Left cardiac atrium (tissue), 4 donors: Measurements from ENCODE around the gene PACS1. TPM values are rescaled to one million over a fixed set of nuclear protein-coding genes. Genes with fewer than 3 reads are reported as not detected.

ENCODE experiments used
- ATAC-seq, 2 donors: fragments of 200-7000 bp; cut with Tn5 transposase; one replicate each; pipeline ENCODE4 v1.9.1; 2020; ENCODE audit warnings: mild to moderate bottlenecking in 2 of 2, moderate library complexity in 2 of 2
- DNase-seq: peaks from one replicate; pipeline ENCODE4 v3.0.0-alpha.2; 2020
- intact Hi-C, 2 donors: fragments of 100-400 bp; cut with DNase I; formaldehyde crosslinking; loops; one replicate each; pipeline versions ENCODE4 v1.14.1 to v1.15.1; 2022 to 2023
- total RNA-seq, 2 donors: library from RNA; stranded (reverse); fragmentation: NEBNext Ultra II Directional; extraction: Animal tissue kit (Norgen Biotek cat#: 25700); gene quantifications; one replicate each; pipeline ENCODE4 v1.2.1, GENCODE V29; 2021
- donor health status: DM: no; HTN: yes; CAD: no.
- donor health status: DM: no; HTN: yes; CAD: no; lungs with severe emphysema.
- donor health status: DM: yes; HTN: yes; CAD: no.
- donor health status: Dilated cardiomyopathy.

The PACS1 gene
- total RNA-seq, 2 donors from 2014 or later, result 51.6 to 74.4 TPM

- ATAC-seq, result peak in 1 of 2 donors; percentile 21
Observed at GRCh38 chr11:66047541-66048365, 22.3 kb upstream of the PACS1 start.

GRCh38 chr11:66048547-66049323 lies 21.3 kb upstream of the PACS1 start, which contains the start of gene GAL3ST3:
Gene GAL3ST3 (minus strand): TSS chr11:66049161. CDS start chr11:66045415, 3,746 bp downstream.
- DNase-seq (no peak), ATAC-seq (no peak)
- intact Hi-C loops, result no loop called here

More at GRCh38 chr11:66047541-66048365, 22.3 kb upstream of the PACS1 start:
- intact Hi-C loops, result no loop called here
- no peak for DNase-seq

DNA sequence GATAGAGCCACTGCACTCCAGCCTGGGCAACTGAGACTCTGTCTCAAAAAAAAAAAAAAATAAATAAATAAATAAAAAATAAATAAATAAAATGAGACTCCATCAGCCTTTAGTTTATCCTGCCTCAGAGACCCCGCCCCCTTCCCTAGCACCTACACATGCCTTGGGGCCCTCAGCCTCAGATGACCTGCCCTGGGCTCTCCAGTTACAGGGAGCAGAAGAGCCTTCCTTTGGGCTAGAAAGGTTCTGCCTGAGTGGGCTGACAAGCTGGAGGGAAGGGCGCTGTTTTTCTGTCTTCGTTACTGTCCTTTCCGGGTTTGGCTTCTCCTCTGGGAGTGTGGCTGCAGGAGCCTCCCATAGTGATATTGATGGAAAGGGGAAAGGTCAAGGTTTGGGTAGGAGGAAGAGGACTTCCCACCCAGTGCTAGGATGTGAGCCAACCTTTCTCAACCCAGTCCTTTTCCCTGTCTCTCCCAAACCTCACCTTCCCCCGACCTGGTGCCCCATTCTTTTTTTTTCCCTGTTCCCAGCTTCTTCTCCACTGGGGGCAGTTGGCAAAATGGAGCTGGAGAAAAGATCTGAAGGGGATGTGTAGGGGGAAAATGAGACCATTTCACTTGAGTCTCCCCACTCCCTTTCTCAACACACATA lies 19.4 kb upstream of the PACS1 start:
- DNase-seq, result no peak
- intact Hi-C loops, result no loop called here

GRCh38 chr11:66051371-66051765 lies 18.7 kb upstream of the PACS1 start:
- intact Hi-C loops, result no loop called here
- ATAC-seq (no peak), DNase-seq (no peak)

More for the DNA sequence above, 19.4 kb upstream of the PACS1 start:
- ATAC-seq, result no peak

DNA sequence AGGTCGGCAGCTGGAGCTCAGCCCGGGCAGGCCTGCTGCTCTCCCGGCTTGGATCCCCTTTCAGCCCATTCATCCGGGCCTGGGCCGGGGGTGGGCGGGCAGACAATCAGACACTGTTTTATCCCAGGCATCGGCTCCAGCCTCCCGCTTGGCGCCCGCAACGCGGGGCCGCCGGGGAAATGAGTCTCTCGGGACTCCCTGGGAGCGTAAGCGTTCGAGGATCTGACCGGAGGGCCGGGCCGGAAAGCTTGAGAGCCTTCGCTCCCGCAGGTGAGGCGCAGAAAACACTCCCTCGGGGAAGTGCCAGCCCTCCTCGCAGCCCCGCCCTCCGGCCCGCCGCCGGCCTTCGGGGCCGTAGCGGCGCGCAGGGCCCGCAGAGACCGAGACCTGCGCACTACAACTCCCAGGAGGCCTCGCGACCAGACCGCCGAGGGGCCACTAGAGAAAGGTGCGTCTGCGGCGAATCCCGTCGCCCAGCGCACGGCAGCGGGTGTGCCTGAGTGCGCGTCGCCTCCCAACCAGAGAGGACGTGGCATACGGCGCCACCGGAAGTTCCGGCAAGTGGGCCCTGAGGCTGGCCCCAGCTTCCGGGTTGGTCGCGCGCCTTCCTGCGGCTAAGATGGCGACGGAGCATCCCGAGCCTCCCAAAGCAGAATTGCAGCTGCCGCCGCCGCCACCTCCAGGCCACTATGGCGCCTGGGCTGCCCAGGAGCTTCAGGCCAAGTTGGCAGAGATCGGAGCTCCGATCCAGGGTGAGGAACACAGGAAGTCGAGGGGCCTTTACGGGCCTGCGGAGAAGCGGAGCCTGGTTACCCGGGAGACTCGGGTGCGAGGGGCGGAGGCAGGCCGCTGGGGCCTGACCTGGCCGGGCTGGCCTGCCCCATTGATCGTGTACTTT lies 18.1 kb upstream of the PACS1 start, which contains the start of gene SF3B2:
Gene SF3B2 (plus strand): TSS at position 599 of the 898 bp plus-strand sequence. CDS start 21 bp downstream, at position 620.
- ATAC-seq, result peak; percentile 96 to 98
- peak; percentile 99 for DNase-seq
- intact Hi-C loops, result no loop called here

DNA sequence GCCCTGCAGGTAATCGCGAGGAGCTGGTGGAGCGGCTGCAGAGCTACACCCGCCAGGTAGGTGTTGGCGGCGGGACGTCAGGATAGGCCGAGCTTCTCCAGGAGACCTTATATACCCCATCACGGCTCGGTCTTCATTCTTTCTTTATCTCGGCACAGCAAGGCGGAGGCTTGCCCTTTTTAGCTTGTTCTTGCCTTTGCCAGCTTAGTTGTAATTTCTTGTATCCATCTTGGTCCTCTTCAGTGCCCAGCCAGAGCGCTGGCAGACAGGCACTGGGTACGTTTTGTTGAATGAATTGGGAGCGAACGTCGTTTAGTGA lies 17.4 kb upstream of the PACS1 start:
- intact Hi-C loops, result no loop called here
- DNase-seq (no peak), ATAC-seq (no peak)

DNA sequence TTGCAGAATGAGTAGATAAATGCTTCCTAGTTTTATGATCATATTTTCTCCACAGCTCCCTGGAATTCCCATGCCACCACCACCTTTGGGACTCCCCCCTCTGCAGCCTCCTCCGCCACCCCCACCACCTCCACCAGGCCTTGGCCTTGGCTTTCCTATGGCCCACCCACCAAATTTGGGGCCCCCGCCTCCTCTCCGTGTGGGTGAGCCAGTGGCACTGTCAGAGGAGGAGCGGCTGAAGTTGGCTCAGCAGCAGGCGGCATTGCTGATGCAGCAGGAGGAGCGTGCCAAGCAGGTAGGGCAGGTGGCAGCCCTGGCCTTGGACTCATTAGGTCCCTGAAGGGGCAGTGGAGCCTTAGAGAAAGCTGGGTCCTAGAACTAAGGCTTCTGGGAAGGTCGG lies 15.1 kb upstream of the PACS1 start:
- DNase-seq, result no peak
- intact Hi-C loops, result no loop called here
- no peak for ATAC-seq

- intact Hi-C loops, result no loop called here
- no peak for DNase-seq
- ATAC-seq, result no peak
Observed at GRCh38 chr11:66056501-66056900, 13.6 kb upstream of the PACS1 start.

- intact Hi-C loops, result no loop called here
- DNase-seq, result no peak
- ATAC-seq, result no peak
Observed at GRCh38 chr11:66059966-66060680, 9.9 kb upstream of the PACS1 start.

DNA sequence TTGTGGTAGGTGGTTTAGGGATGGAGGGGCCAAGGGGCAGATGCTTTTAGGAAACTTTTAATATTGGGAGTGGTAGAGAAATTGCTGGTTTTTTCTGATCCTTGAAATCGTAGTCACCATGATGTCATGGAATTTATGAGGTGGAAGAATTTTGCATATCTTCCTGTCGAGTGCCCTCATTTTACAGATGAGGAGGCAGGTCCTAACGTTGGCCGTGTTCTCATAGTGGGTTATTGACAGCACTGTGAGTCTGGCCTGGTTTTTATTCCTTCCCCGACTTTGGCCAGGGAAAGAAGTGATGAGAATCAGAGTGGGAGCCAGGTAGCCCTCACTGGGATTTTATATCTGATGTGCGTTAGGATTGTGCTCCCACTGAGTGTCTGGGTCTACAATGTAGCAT lies 8.8 kb upstream of the PACS1 start:
- ATAC-seq (no peak), DNase-seq (no peak)
- intact Hi-C loops, result no loop called here

- intact Hi-C loops, result no loop called here
- DNase-seq, result no peak
Observed at GRCh38 chr11:66062408-66062807, 7.7 kb upstream of the PACS1 start.

GRCh38 chr11:66063900-66064299 lies 6.2 kb upstream of the PACS1 start:
- DNase-seq (no peak), ATAC-seq (no peak)
- intact Hi-C loops, result no loop called here

More at GRCh38 chr11:66062408-66062807, 7.7 kb upstream of the PACS1 start:
- no peak for ATAC-seq

GRCh38 chr11:66064571-66064970 lies 5.5 kb upstream of the PACS1 start:
- ATAC-seq (no peak), DNase-seq (no peak)
- intact Hi-C loops, result no loop called here

GRCh38 chr11:66066751-66067150 lies 3.3 kb upstream of the PACS1 start:
- intact Hi-C loops, result no loop called here
- ATAC-seq, result no peak
- DNase-seq, result no peak

- DNase-seq (no peak), ATAC-seq (no peak)
- intact Hi-C loops, result no loop called here
Observed at GRCh38 chr11:66067640-66068039, 2.4 kb upstream of the PACS1 start.

- ATAC-seq (peak; percentile 28 to 45), DNase-seq (peak; percentile 80)
- intact Hi-C loops, result no loop called here
Observed at GRCh38 chr11:66068154-66068821, 1.8 kb upstream of the PACS1 start.

- peak; percentile 60 for DNase-seq
- intact Hi-C loops, result no loop called here
- ATAC-seq, result peak; percentile 29 to 33
Observed at GRCh38 chr11:66068923-66069714, 953 bp upstream of the PACS1 start.
